ENCODE measurements around the gene DOCK6. TPM values are rescaled to one million over a fixed set of nuclear protein-coding genes. Genes with fewer than 3 reads are reported as not detected.

The DOCK6 gene, protein sequence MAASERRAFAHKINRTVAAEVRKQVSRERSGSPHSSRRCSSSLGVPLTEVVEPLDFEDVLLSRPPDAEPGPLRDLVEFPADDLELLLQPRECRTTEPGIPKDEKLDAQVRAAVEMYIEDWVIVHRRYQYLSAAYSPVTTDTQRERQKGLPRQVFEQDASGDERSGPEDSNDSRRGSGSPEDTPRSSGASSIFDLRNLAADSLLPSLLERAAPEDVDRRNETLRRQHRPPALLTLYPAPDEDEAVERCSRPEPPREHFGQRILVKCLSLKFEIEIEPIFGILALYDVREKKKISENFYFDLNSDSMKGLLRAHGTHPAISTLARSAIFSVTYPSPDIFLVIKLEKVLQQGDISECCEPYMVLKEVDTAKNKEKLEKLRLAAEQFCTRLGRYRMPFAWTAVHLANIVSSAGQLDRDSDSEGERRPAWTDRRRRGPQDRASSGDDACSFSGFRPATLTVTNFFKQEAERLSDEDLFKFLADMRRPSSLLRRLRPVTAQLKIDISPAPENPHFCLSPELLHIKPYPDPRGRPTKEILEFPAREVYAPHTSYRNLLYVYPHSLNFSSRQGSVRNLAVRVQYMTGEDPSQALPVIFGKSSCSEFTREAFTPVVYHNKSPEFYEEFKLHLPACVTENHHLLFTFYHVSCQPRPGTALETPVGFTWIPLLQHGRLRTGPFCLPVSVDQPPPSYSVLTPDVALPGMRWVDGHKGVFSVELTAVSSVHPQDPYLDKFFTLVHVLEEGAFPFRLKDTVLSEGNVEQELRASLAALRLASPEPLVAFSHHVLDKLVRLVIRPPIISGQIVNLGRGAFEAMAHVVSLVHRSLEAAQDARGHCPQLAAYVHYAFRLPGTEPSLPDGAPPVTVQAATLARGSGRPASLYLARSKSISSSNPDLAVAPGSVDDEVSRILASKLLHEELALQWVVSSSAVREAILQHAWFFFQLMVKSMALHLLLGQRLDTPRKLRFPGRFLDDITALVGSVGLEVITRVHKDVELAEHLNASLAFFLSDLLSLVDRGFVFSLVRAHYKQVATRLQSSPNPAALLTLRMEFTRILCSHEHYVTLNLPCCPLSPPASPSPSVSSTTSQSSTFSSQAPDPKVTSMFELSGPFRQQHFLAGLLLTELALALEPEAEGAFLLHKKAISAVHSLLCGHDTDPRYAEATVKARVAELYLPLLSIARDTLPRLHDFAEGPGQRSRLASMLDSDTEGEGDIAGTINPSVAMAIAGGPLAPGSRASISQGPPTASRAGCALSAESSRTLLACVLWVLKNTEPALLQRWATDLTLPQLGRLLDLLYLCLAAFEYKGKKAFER (N-terminal part only)
- total RNA-seq: 10 to 100 TPM; 37.5 to 92.7 (median 49.2) TPM

DNA sequence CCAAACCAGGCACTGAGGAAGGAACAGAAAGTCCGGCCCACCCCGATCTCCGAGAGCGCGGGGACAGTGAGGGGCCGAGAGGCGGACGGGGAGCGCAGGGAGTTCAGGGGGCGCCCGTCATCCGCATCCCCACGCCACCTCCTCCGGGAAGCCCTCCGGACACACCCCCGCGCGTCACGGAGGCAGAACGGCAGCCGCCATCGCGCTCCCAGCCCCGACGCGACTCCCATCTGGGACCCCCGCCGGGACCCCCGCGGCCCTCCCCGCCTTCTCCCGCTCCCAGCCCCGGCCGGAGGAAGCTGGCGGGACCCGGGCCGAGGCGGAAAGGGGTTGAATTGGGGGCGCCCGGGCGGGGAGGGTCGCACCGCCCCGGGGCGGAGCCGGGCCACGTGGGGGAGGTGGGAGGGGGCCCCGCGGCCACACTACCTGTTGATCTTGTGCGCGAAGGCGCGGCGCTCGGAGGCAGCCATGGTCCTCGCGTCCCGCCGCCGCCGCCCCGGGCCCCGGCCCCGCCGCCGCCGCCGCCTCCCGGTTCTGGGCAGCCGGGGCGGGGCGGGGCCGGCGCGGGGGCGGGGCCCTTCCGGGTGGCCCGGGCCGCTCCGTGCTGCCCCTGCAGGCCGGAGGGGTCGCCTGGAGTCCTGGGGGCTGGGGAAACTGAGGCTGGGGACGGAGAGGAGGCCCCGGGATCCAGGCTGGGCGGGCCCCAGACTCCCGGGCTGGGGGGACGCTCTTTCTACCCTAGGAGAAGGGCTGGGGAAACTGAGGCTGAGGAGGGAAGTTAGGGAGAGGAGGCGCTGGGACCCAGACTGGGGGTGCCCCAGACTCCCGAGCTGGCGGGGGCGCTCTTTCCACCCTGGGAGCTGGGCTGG, at the start of gene DOCK6:
DOCK6 (minus strand) TSS at position 554 of the 869 bp plus-strand sequence; CDS start at position 470, 84 bp downstream.
- no peak for TF ChIP-seq EP300 (IDR thresholded peaks at IDR 0.05)
- TF ChIP-seq, protein P1, sequence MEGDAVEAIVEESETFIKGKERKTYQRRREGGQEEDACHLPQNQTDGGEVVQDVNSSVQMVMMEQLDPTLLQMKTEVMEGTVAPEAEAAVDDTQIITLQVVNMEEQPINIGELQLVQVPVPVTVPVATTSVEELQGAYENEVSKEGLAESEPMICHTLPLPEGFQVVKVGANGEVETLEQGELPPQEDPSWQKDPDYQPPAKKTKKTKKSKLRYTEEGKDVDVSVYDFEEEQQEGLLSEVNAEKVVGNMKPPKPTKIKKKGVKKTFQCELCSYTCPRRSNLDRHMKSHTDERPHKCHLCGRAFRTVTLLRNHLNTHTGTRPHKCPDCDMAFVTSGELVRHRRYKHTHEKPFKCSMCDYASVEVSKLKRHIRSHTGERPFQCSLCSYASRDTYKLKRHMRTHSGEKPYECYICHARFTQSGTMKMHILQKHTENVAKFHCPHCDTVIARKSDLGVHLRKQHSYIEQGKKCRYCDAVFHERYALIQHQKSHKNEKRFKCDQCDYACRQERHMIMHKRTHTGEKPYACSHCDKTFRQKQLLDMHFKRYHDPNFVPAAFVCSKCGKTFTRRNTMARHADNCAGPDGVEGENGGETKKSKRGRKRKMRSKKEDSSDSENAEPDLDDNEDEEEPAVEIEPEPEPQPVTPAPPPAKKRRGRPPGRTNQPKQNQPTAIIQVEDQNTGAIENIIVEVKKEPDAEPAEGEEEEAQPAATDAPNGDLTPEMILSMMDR (IDR thresholded peaks at IDR 0.05): peak in 4 of 5 experiments; percentile 46 to 68 (median 54)
- TF ChIP-seq POLR2A (IDR thresholded peaks at IDR 0.05): peak in 1 of 2 donors; percentile 19
- Histone ChIP-seq H3K27me3 (no peaks in the 10 kb centered on the region), H3K4me3 (peak within 1 kb of the TSS; percentile 77 to 98 (median 90)), H3K9me3 (no peaks in the 10 kb centered on the region), H3K4me1 (peaks cover 0 to 15% (median 3%) of the 10 kb centered on the region in 4 donors), H3K36me3 (no peaks in the 10 kb centered on the region), H3K27ac (peak within 1 kb of the TSS; percentile 79 to 92 (median 86))
- 5 to 6% methylated on average over 21 to 25 of the region's 91 CpGs for WGBS, 2 donors
- no peak for DNase-seq (ENCODE audit: low spot score in 2 of 2)

DNA sequence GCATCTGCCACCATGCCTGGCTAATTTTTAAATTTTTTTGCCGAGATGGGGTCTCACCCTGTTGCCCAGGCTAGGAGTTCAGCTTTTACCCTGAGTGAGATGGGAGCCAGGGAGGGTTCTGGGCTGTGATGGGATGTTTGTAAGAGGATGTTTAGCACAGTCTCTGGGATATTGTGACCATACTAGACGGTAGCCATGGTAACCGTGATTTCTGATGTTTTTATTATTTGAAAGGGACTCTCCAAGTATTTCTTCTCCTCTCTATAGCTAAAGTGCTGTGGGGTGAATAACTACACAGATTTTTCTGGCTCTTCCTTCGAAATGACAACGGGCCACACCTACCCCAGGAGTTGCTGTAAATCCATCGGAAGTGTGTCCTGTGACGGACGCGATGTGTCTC, 44.0 kb upstream of the DOCK6 start:
- Histone ChIP-seq H3K9me3 (no peaks in the 10 kb centered on the region), H3K27me3 (peaks cover 0 to 7% of the 10 kb centered on the region in 2 donors), H3K4me1 (no peaks in the 10 kb centered on the region), H3K27ac (no peak overlapping the region), H3K4me3 (no peak overlapping the region), H3K36me3 (no peaks in the 10 kb centered on the region)
- DNase-seq (ENCODE audit: low spot score in 2 of 2): no peak
- TF ChIP-seq EP300 (IDR thresholded peaks at IDR 0.05): no peak
- TF ChIP-seq POLR2A (IDR thresholded peaks at IDR 0.05): no peak
- TF ChIP-seq, protein P1 (IDR thresholded peaks at IDR 0.05): no peak
- WGBS, 2 donors: 76 to 78% methylated on average over 9 of the region's 9 CpGs

DNA sequence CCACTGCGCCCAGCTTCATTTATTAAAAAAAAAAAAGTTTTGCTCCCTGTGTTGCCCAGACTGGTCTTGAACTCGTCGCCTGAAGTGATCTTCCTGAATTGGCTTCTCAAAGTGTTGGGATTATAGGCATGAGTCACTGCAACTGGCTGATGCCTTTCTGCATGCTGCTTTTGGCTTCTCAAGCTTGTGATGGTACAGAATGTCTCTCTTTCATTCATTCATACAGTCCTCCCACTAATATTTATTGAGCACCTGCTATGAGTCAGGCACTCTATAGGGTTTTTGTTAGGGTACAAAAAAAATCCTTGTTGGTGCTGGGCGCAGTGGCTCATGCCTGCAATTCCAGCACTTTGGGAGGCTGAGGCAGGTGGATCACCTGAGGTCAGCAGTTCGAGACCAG, 42.6 kb upstream of the DOCK6 start:
- Histone ChIP-seq H3K4me3 (no peak overlapping the region), H3K27me3 (peaks cover 0 to 7% of the 10 kb centered on the region in 2 donors), H3K27ac (no peak overlapping the region), H3K9me3 (no peaks in the 10 kb centered on the region), H3K4me1 (no peaks in the 10 kb centered on the region), H3K36me3 (no peaks in the 10 kb centered on the region)
- TF ChIP-seq POLR2A (IDR thresholded peaks at IDR 0.05): no peak
- DNase-seq (ENCODE audit: low spot score in 2 of 2): no peak
- WGBS, 2 donors: 87 to 95% methylated on average over 5 of the region's 5 CpGs

DNA sequence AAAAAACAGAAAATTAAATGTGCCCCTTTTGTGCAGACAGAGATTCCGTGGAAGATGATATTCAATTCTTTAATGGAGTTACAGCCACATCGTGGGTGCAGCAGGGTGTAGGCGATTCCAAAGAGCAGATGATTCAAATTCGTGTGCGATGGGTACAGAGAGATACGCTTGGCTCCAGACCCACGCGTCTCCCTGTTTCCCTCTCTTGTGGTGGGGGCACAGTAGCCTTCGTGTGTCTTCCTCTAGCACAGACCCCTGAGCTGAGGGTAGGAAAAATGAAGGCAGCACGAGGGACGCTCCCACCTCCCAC, 38.4 kb upstream of the DOCK6 start:
- Histone ChIP-seq H3K27me3 (no peaks in the 10 kb centered on the region), H3K4me1 (peaks cover 0 to 15% (median 0%) of the 10 kb centered on the region in 4 donors), H3K27ac (no peak overlapping the region), H3K4me3 (no peak overlapping the region), H3K36me3 (no peaks in the 10 kb centered on the region), H3K9me3 (no peaks in the 10 kb centered on the region)
- DNase-seq (ENCODE audit: low spot score in 2 of 2): no peak
- 63 to 70% methylated on average over 11 of the region's 11 CpGs for WGBS, 2 donors
- TF ChIP-seq, protein P1 (IDR thresholded peaks at IDR 0.05): no peak
